HepG2 (cell line): ENCODE results near the gene OR10H2. TPM values are rescaled to one million over a fixed set of nuclear protein-coding genes. Genes with fewer than 3 reads are reported as not detected.

Experiments used
- ATAC-seq: fragments of 200-7000 bp; cut with Tn5 transposase; 3 replicates; pipeline ENCODE4 v1.9.1; 2020; ENCODE audit warnings: mild to moderate bottlenecking, moderate library complexity
- BruUV-seq: library from RNA; stranded (reverse); fragments of 400-500 nt; replicated peaks from 2 replicates; lab custom pipeline; 2021; lab: Mats Ljungman, UMichigan
- CTCF ChIA-PET: fragments of 300-600 bp; formaldehyde crosslinking; extraction: SDS; loops from one replicate; lab custom pipeline; 2021; ENCODE audit warnings: low total read pairs, inconsistent platforms, low intra/inter-chr PET ratio; lab: Yijun Ruan, JAX
- POLR2A ChIA-PET: fragments of 350-600 bp; sonication (Branson Sonifier 250); formaldehyde crosslinking; loops from one replicate; lab custom pipeline; 2020; ENCODE audit warnings: antibody characterized with exemption, inconsistent platforms; lab: Yijun Ruan, JAX
- DNase-seq: peaks from one replicate; pipeline ENCODE4 v3.0.0-alpha.2; 2015; ENCODE audit warnings: low spot score
- FAIRE-seq: peaks from 3 replicates; lab custom pipeline; 2011; peaks lifted over from hg19 to GRCh38; lab: Jason Lieb, UNC
- H2AFZ ChIP-seq: one replicate; pipeline ENCODE4 v1.6.1; 2011; ENCODE audit warnings: low read length, inconsistent platforms
- H3K27ac ChIP-seq: fragments of 300-600 bp; 3 replicates; pipeline ENCODE4 v1.8.0; 2011; ENCODE audit warnings: mixed run types, mild to moderate bottlenecking, mixed read lengths, low read length, inconsistent platforms; ENCODE audit not compliant: insufficient read depth; ENCODE audit errors: extremely low read length
- H3K27me3 ChIP-seq, 2 experiments: fragments of 200-600 bp in 1 of 2; 2 replicates in 1 of 2; 3 replicates in 1 of 2; pipeline versions ENCODE4 v1.6.0 to v1.8.0; 2011; ENCODE audit warnings: low read length in 2 of 2, mild to moderate bottlenecking in 2 of 2, moderate library complexity in 2 of 2, inconsistent platforms in 1 of 2; ENCODE audit not compliant: insufficient read depth in 2 of 2, control insufficient read depth in 1 of 2
- H3K36me3 ChIP-seq, 2 experiments: fragments of 200-600 bp in 1 of 2; replicated peaks in 1 of 2; 2 replicates in 1 of 2; 3 replicates in 1 of 2; pipeline versions ENCODE4 v1.5.1 to v1.8.0; 2011; ENCODE audit warnings: low read length in 2 of 2, inconsistent platforms in 1 of 2; ENCODE audit not compliant: insufficient read depth in 2 of 2, control insufficient read depth in 1 of 2
- H3K4me1 ChIP-seq: 2 replicates; pipeline ENCODE4 v1.5.1; 2012; ENCODE audit warnings: low read length, inconsistent platforms; ENCODE audit not compliant: insufficient read depth
- H3K4me2 ChIP-seq: 2 replicates; pipeline ENCODE4 v1.6.0; 2011; ENCODE audit warnings: low read depth, low read length, inconsistent platforms
- H3K4me3 ChIP-seq, 3 experiments: fragments of 200-600 bp in 1 of 3; sonication (generic), shearing (Covaris generic) in 1 of 3; replicated peaks in 1 of 3; 2 replicates each; pipeline ENCODE4 v1.5.1; 2011 to 2016; ENCODE audit warnings: low read length in 3 of 3, inconsistent platforms in 2 of 3, low read depth in 2 of 3, mild to moderate bottlenecking in 2 of 3, control low read depth in 1 of 3, mixed read lengths in 1 of 3; ENCODE audit not compliant: insufficient read depth in 1 of 3
- H3K79me2 ChIP-seq: one replicate; pipeline ENCODE4 v1.6.1; 2011; ENCODE audit warnings: low read length, inconsistent platforms; ENCODE audit not compliant: insufficient read depth
- H3K9ac ChIP-seq: 2 replicates; pipeline ENCODE4 v1.6.0; 2011; ENCODE audit warnings: mild to moderate bottlenecking, low read depth, low read length, inconsistent platforms; ENCODE audit not compliant: insufficient read depth
- H3K9me3 ChIP-seq: 2 replicates; pipeline ENCODE4 v1.5.1; 2012; ENCODE audit warnings: mild to moderate bottlenecking, low read length
- H4K20me1 ChIP-seq: 2 replicates; pipeline ENCODE4 v1.6.0; 2011; ENCODE audit warnings: inconsistent platforms, mild to moderate bottlenecking, low read length, moderate library complexity; ENCODE audit not compliant: insufficient read depth
- AHR ChIP-seq: IDR thresholded peaks from 2 replicates; pipeline ENCODE4 v1.6.1; 2018; ENCODE audit warnings: missing genetic modification reagents, missing compliant biosample characterization
- ATF4 ChIP-seq, 2 experiments: fragments of 450-650 bp in 1 of 2; sonication (generic) in 1 of 2; formaldehyde crosslinking; IDR thresholded peaks; 2 replicates each; pipeline versions ENCODE4 v1.5.0 to v1.8.0; 2020 to 2022; ENCODE audit warnings: mild to moderate bottlenecking in 1 of 2, missing genetic modification reagents in 1 of 2
- BCLAF1 ChIP-seq: fragments of 450-650 bp; IDR thresholded peaks from 2 replicates; pipeline ENCODE4 v1.6.1; 2017; ENCODE audit warnings: mild to moderate bottlenecking
- CERS6 ChIP-seq: sonication (generic); formaldehyde crosslinking; IDR thresholded peaks from 2 replicates; pipeline ENCODE4 v1.5.0; 2020; ENCODE audit warnings: missing genetic modification reagents
- DNMT1 ChIP-seq: sonication (generic); formaldehyde crosslinking; IDR thresholded peaks from 2 replicates; pipeline ENCODE4 v1.5.1; 2020; ENCODE audit warnings: mild to moderate bottlenecking, missing genetic modification reagents
- DNMT3B ChIP-seq: conservative IDR thresholded peaks from 2 replicates; pipeline ENCODE4 v1.6.1; 2016; ENCODE audit warnings: missing biosample characterization, control low read depth
- DR1 ChIP-seq: sonication (generic); formaldehyde crosslinking; IDR thresholded peaks from 2 replicates; pipeline ENCODE4 v1.8.0; 2021; ENCODE audit warnings: mild to moderate bottlenecking, missing genetic modification reagents, inconsistent platforms
- MXD3 ChIP-seq: IDR thresholded peaks from 2 replicates; pipeline ENCODE4 v1.6.1; 2016; ENCODE audit warnings: mild to moderate bottlenecking, missing biosample characterization, missing genetic modification reagents
- NCOA5 ChIP-seq: sonication (generic); formaldehyde crosslinking; IDR thresholded peaks from 2 replicates; pipeline ENCODE4 v1.4.0; 2020; ENCODE audit warnings: missing genetic modification reagents
- NR2C2 ChIP-seq: sonication (generic); formaldehyde crosslinking; IDR thresholded peaks from 2 replicates; pipeline ENCODE4 v1.4.0; 2020; ENCODE audit warnings: missing genetic modification reagents, mild to moderate bottlenecking, moderate library complexity, borderline replicate concordance
- NR2F2 ChIP-seq: IDR thresholded peaks from 2 replicates; pipeline ENCODE4 v1.6.1; 2012; ENCODE audit warnings: low read depth, inconsistent platforms, borderline replicate concordance
- WIZ ChIP-seq: sonication (generic); formaldehyde crosslinking; IDR thresholded peaks from 2 replicates; pipeline ENCODE4 v1.5.1; 2020; ENCODE audit warnings: mild to moderate bottlenecking, missing genetic modification reagents
- ZFP41 ChIP-seq: sonication (generic); formaldehyde crosslinking; IDR thresholded peaks from 2 replicates; pipeline ENCODE4 v1.4.0; 2020; ENCODE audit warnings: mild to moderate bottlenecking, missing genetic modification reagents, borderline replicate concordance
- ZFP62 ChIP-seq: sonication (generic); formaldehyde crosslinking; IDR thresholded peaks from 2 replicates; pipeline ENCODE4 v1.4.0; 2020; ENCODE audit warnings: missing genetic modification reagents
- ZNF782 ChIP-seq: sonication (generic); formaldehyde crosslinking; IDR thresholded peaks from 2 replicates; pipeline ENCODE4 v1.4.0; 2020; ENCODE audit warnings: missing genetic modification reagents, mild to moderate bottlenecking, borderline replicate concordance
- WGBS: methylation state at CpG from one replicate; pipeline ENCODE4 v1.1.6; 2017; ENCODE audit warnings: low lambda C conversion rate; 5-methylcytosine and 5-hydroxymethylcytosine counted together
- in situ Hi-C: cut with HindIII; loops from 2 replicates; pipeline ENCODE4 v1.10.0; 2017; ENCODE audit warnings: low pct_unique_long_range_greater_than_20kb; ENCODE audit not compliant: extremely low pct_ligation_motif_present
- intact Hi-C: fragments of 100-400 bp; cut with micrococcal nuclease; formaldehyde crosslinking; loops from one replicate; pipeline ENCODE4 v1.10.0; 2022; ENCODE audit not compliant: unreplicated experiment
- polyA plus RNA-seq, 8 experiments: library from polyadenylated mRNA; depleted of rRNA in 3 of 8; stranded (reverse) in 7 of 8; unstranded in 1 of 8; fragments of >200 nt; fragmentation: Illumina TruSeq in 4 of 8; extraction: Trizol in 4 of 8; gene quantifications; 2 replicates each; pipeline versions ENCODE4 v1.2.1 to v1.2.3, GENCODE V29; 2011 to 2016; ENCODE audit warnings: low read depth in 4 of 8, missing spikeins in 1 of 8, mixed read lengths in 1 of 8; ENCODE audit not compliant: insufficient read depth in 1 of 8
- total RNA-seq, 5 experiments: library from RNA; depleted of rRNA; stranded (reverse); fragments of >200 nt; fragmentation: Illumina TruSeq; extraction: Trizol; gene quantifications; 2 replicates each; pipeline ENCODE4 v1.2.3, GENCODE V29; 2016; ENCODE audit warnings: low read depth in 1 of 5

OR10H2 gene
- total and polyA plus RNA-seq, 2 of the 13 experiments (the other 11 are each of a cell fraction or from before 2014, with no cell fraction given) = not detected

- ATAC-seq = no peak
- H3K9ac ChIP-seq = no peak overlapping the region
- no peaks in the 10 kb centered on the region for H3K27me3 ChIP-seq
- no peak for DNase-seq
- CTCF ChIA-PET = no interaction called here
- no TSS peak for BruUV-seq
- no peaks in the 10 kb centered on the region for H3K4me1 ChIP-seq
- no peaks in the 10 kb centered on the region for H3K36me3 ChIP-seq
- 0% methylated on average over 1 of the region's 1 CpG for WGBS
- no peaks in the 10 kb centered on the region for H3K9me3 ChIP-seq
- POLR2A ChIA-PET = no interaction called here
- no peak overlapping the region for H2AFZ ChIP-seq
- no peak for TF ChIP-seq ZFP41 (CRISPR knock-in tag)
- no peak for TF ChIP-seq DR1 (CRISPR knock-in tag)
- TF ChIP-seq ZFP62 = no peak
- TF ChIP-seq CERS6 (CRISPR knock-in tag) = no peak
- no peak for TF ChIP-seq BCLAF1
- TF ChIP-seq NR2F2 = no peak
- TF ChIP-seq WIZ (CRISPR knock-in tag) = no peak
- TF ChIP-seq MXD3 (CRISPR knock-in tag) = no peak
- TF ChIP-seq ZNF782 = no peak
- TF ChIP-seq DNMT1 (CRISPR knock-in tag) = no peak
- no peak for TF ChIP-seq DNMT3B (CRISPR knock-in tag)
- TF ChIP-seq ATF4 (CRISPR knock-in tag; IDR thresholded peaks at IDR 0.05) = no peak
- TF ChIP-seq NCOA5 (CRISPR knock-in tag) = no peak
- TF ChIP-seq AHR (CRISPR knock-in tag) = no peak
- no peak for TF ChIP-seq NR2C2 (CRISPR knock-in tag)
- FAIRE-seq = no peak
- in situ Hi-C loops = no loop called here
- H3K4me2 ChIP-seq = no peak overlapping the region
- no peak overlapping the region for H3K4me3 ChIP-seq
- intact Hi-C loops = no loop called here
- H3K27ac ChIP-seq = no peak overlapping the region
- H3K79me2 ChIP-seq = no peaks in the 10 kb centered on the region
- no peaks in the 10 kb centered on the region for H4K20me1 ChIP-seq
Measured at GRCh38 chr19:15732388-15732787, 4.6 kb downstream of the OR10H2 start.
